SK-N-SH (cell line): ENCODE data around the gene NOX3.

Experiments used
- CTCF ChIP-seq: fragments of 200-600 bp; sonication (generic); IDR thresholded peaks from 2 replicates; pipeline ENCODE4 v1.6.1; 2017; ENCODE audit warnings: antibody characterized with exemption, mild to moderate bottlenecking, moderate library complexity
- GABPA ChIP-seq: IDR thresholded peaks from 2 replicates; pipeline ENCODE4 v1.4.0; 2012; ENCODE audit warnings: low read depth, mild to moderate bottlenecking
- REST ChIP-seq: IDR thresholded peaks from 2 replicates; pipeline ENCODE4 v1.6.1; 2012; ENCODE audit warnings: mild to moderate bottlenecking, low read depth, low read length, moderate library complexity

- TF ChIP-seq REST (no peak), GABPA (no peak), CTCF (no peak)
Measured at GRCh38 chr6:155420492-155420891, 35.1 kb downstream of the NOX3 start.
